ENCODE results near the gene TPRX1.
"Not testable (repeated sequence)": the region's sequence is repeated elsewhere in the genome, so short reads cannot be mapped to it uniquely, and the experiment has no call there.

- not testable (repeated sequence) for TF ChIP-seq CTCF (IDR thresholded peaks at IDR 0.05); EZH2 (IDR thresholded peaks at IDR 0.05; ENCODE audit: borderline replicate concordance, insufficient read depth, low read depth, low read length, poor library complexity, severe bottlenecking)
Measured at GRCh38 chr19:47803671-47804070, 680 bp downstream of the TPRX1 start.

All from B cell (primary cell).